Panc1 (cell line): Measurements from ENCODE around the gene PPFIA4. TPM values are rescaled to one million over a fixed set of nuclear protein-coding genes. Genes with fewer than 3 reads are reported as not detected.

ENCODE experiments used
- ATAC-seq: fragments of 200-7000 bp; cut with Tn5 transposase; 2 replicates; pipeline ENCODE4 v1.9.1; 2020; ENCODE audit warnings: mild to moderate bottlenecking, moderate library complexity
- BruUV-seq: library from RNA; stranded (reverse); fragments of 400-500 nt; replicated peaks from 2 replicates; lab custom pipeline; 2021; lab: Mats Ljungman, UMichigan
- CTCF ChIA-PET: fragments of 300-600 bp; sonication (Branson Sonifier 250); formaldehyde crosslinking; loops from one replicate; lab custom pipeline; 2022; ENCODE audit warnings: antibody characterized with exemption; lab: Charles Lee
- POLR2A ChIA-PET: fragments of 300-600 bp; sonication (Branson Sonifier 250); formaldehyde crosslinking; loops from one replicate; lab custom pipeline; 2022; ENCODE audit warnings: antibody characterized with exemption; lab: Charles Lee
- DNase-seq: peaks from one replicate; pipeline ENCODE4 v3.0.0-alpha.2; 2010; ENCODE audit warnings: low read depth, low spot score
- H3K27ac ChIP-seq: 2 replicates; pipeline ENCODE4 v1.5.1; 2011; ENCODE audit warnings: mild to moderate bottlenecking, low read length, inconsistent platforms
- H3K27me3 ChIP-seq: fragments of 200-500 bp; sonication (Bioruptor generic); 2 replicates; pipeline ENCODE4 v1.6.0; 2014; ENCODE audit warnings: low read length, inconsistent platforms; ENCODE audit not compliant: control insufficient read depth, insufficient read depth
- H3K36me3 ChIP-seq: fragments of 200-500 bp; sonication (Bioruptor generic); 2 replicates; pipeline ENCODE4 v1.5.1; 2014; ENCODE audit warnings: inconsistent platforms, mild to moderate bottlenecking, low read length, moderate library complexity; ENCODE audit not compliant: control insufficient read depth, insufficient read depth
- H3K4me1 ChIP-seq: 2 replicates; pipeline ENCODE4 v1.5.1; 2011; ENCODE audit warnings: inconsistent platforms, mild to moderate bottlenecking, low read length, moderate library complexity; ENCODE audit not compliant: control insufficient read depth, insufficient read depth
- H3K4me3 ChIP-seq, 2 experiments: 2 replicates each; pipeline ENCODE4 v1.5.1; 2011 to 2012; ENCODE audit warnings: low read depth in 2 of 2, low read length in 2 of 2, mild to moderate bottlenecking in 2 of 2, inconsistent platforms in 1 of 2, moderate library complexity in 1 of 2
- H3K9me3 ChIP-seq: fragments of 200-500 bp; sonication (Bioruptor generic); 2 replicates; pipeline ENCODE4 v1.5.1; 2014; ENCODE audit warnings: low read depth, mild to moderate bottlenecking, inconsistent platforms, low read length, moderate library complexity; ENCODE audit not compliant: control insufficient read depth, insufficient read depth
- CTCF ChIP-seq: fragments of 450-650 bp; IDR thresholded peaks from 2 replicates; pipeline ENCODE4 v1.5.1; 2017; ENCODE audit warnings: mild to moderate bottlenecking
- POLR2AphosphoS5 ChIP-seq: IDR thresholded peaks from 2 replicates; pipeline ENCODE4 v1.6.1; 2012; ENCODE audit warnings: mild to moderate bottlenecking, low read depth, low read length, moderate library complexity
- REST ChIP-seq, 2 experiments: IDR thresholded peaks; 2 replicates each; pipeline ENCODE4 v1.6.1; 2011 to 2012; ENCODE audit warnings: low read depth in 2 of 2, control low read depth in 1 of 2, low read length in 1 of 2, mild to moderate bottlenecking in 1 of 2, moderate library complexity in 1 of 2; ENCODE audit not compliant: insufficient read depth in 1 of 2
- SIN3A ChIP-seq: IDR thresholded peaks from 2 replicates; pipeline ENCODE4 v1.6.1; 2012; ENCODE audit warnings: low read depth, mild to moderate bottlenecking, low read length, moderate library complexity, borderline replicate concordance; ENCODE audit not compliant: insufficient read depth
- TCF7L2 ChIP-seq: IDR thresholded peaks from 2 replicates; pipeline ENCODE4 v1.6.1; 2011; ENCODE audit warnings: mild to moderate bottlenecking, low read depth, low read length, inconsistent platforms
- in situ Hi-C: cut with HindIII; loops from 2 replicates; pipeline ENCODE4 v1.10.0; 2016; ENCODE audit warnings: low sequenced_read_pairs, low pct_unique_long_range_greater_than_20kb
- intact Hi-C: fragments of 100-400 bp; cut with micrococcal nuclease; formaldehyde crosslinking; loops from one replicate; pipeline ENCODE4 v1.10.0; 2022; ENCODE audit not compliant: unreplicated experiment
- total RNA-seq: library from RNA; stranded (reverse); gene quantifications from one replicate; pipeline ENCODE4 v1.2.1, GENCODE V29; 2021; ENCODE audit not compliant: unreplicated experiment

The PPFIA4 gene
- total RNA-seq, 1 experiment from 2014 or later: 1.9 TPM

GRCh38 chr1:203063287-203063686 lies 37.0 kb downstream of the PPFIA4 start:
- in situ Hi-C loops: no loop called here
- ATAC-seq: no peak
- no TSS peak for BruUV-seq
- ChIA-PET CTCF (no interaction called here), POLR2A (no interaction called here)
- no peaks in the 10 kb centered on the region for H3K4me1 ChIP-seq
- H3K36me3 ChIP-seq: no peaks in the 10 kb centered on the region
- no peak for DNase-seq
- no peaks in the 10 kb centered on the region for H3K9me3 ChIP-seq
- no peaks in the 10 kb centered on the region for H3K27me3 ChIP-seq
- intact Hi-C loops: no loop called here
- TF ChIP-seq TCF7L2 (no peak), POLR2AphosphoS5 (no peak), SIN3A (no peak), CTCF (no peak)
- H3K27ac ChIP-seq: no peak overlapping the region
- H3K4me3 ChIP-seq: no peak overlapping the region

GRCh38 chr1:203065191-203065590 lies 38.9 kb downstream of the PPFIA4 start:
- in situ Hi-C loops: no loop called here
- CTCF ChIA-PET: interaction anchor here (0.5 to 1.3 kb wide), 2 partner anchors 19 to 26 kb away, joined by 3 to 7 read pairs; no protein-coding TSS in a partner anchor
- H3K4me1 ChIP-seq: no peaks in the 10 kb centered on the region
- POLR2A ChIA-PET: no interaction called here
- TF ChIP-seq REST (IDR thresholded peaks at IDR 0.05; ENCODE audit: insufficient read depth in 1 of 2, low read depth in 2 of 2, low read length in 1 of 2): no peak
- H3K36me3 ChIP-seq: no peaks in the 10 kb centered on the region
- no peak overlapping the region for H3K27ac ChIP-seq
- no peak overlapping the region for H3K4me3 ChIP-seq
- no TSS peak for BruUV-seq
- no peaks in the 10 kb centered on the region for H3K9me3 ChIP-seq
- no peaks in the 10 kb centered on the region for H3K27me3 ChIP-seq
- DNase-seq (no peak), ATAC-seq (no peak)
- intact Hi-C loops: no loop called here

- CTCF ChIA-PET: interaction anchor here (1.3 kb wide), 1 partner anchor 26 kb away, joined by 7 read pairs; no protein-coding TSS in a partner anchor
- intact Hi-C loops: no loop called here
- no peak for DNase-seq
- H3K9me3 ChIP-seq: no peaks in the 10 kb centered on the region
- POLR2A ChIA-PET: no interaction called here
- H3K4me3 ChIP-seq: no peak overlapping the region
- no peaks in the 10 kb centered on the region for H3K4me1 ChIP-seq
- no peaks in the 10 kb centered on the region for H3K36me3 ChIP-seq
- TF ChIP-seq POLR2AphosphoS5 (no peak), REST (IDR thresholded peaks at IDR 0.05; ENCODE audit: insufficient read depth in 1 of 2, low read depth in 2 of 2, low read length in 1 of 2) (no peak), CTCF (no peak), TCF7L2 (no peak), SIN3A (no peak)
- no TSS peak for BruUV-seq
- H3K27me3 ChIP-seq: no peaks in the 10 kb centered on the region
- in situ Hi-C loops: no loop called here
- no peak overlapping the region for H3K27ac ChIP-seq
- ATAC-seq: no peak
Observed at GRCh38 chr1:203065986-203066385, 39.7 kb downstream of the PPFIA4 start.
